ACC112 (cell line): ENCODE data around the gene CFL1.

Experiments
- H2AFZ ChIP-seq: fragments of 200-600 bp; sonication (generic); one replicate; pipeline ENCODE4 v1.6.0; 2017; ENCODE audit warnings: antibody characterized with exemption, low read length; ENCODE audit not compliant: unreplicated experiment
- H3K27ac ChIP-seq: fragments of 200-600 bp; sonication (generic); 2 replicates; pipeline ENCODE4 v1.5.1; 2014; ENCODE audit warnings: low read depth, mild to moderate bottlenecking, antibody characterized with exemption, low read length, moderate library complexity
- H3K27me3 ChIP-seq: fragments of 200-600 bp; sonication (generic); 2 replicates; pipeline ENCODE4 v1.6.1; 2014; ENCODE audit warnings: mild to moderate bottlenecking, antibody characterized with exemption, low read length, moderate library complexity, mixed read lengths; ENCODE audit not compliant: insufficient read depth
- H3K36me3 ChIP-seq: fragments of 200-600 bp; sonication (generic); 2 replicates; pipeline ENCODE4 v1.6.1; 2016; ENCODE audit warnings: mild to moderate bottlenecking, antibody characterized with exemption, low read length, moderate library complexity, mixed read lengths; ENCODE audit not compliant: insufficient read depth
- H3K4me1 ChIP-seq: fragments of 200-600 bp; sonication (generic); one replicate; pipeline ENCODE4 v1.6.1; 2016; ENCODE audit warnings: low read length, mixed read lengths; ENCODE audit not compliant: insufficient read depth, unreplicated experiment, control insufficient read depth
- H3K4me3 ChIP-seq: fragments of 200-600 bp; sonication (generic); 2 replicates; pipeline ENCODE4 v1.5.1; 2014; ENCODE audit warnings: mild to moderate bottlenecking, low read depth, low read length
- H3K79me2 ChIP-seq: fragments of 200-600 bp; sonication (generic); one replicate; pipeline ENCODE4 v1.6.0; 2016; ENCODE audit warnings: low read length; ENCODE audit not compliant: control insufficient read depth, unreplicated experiment, insufficient read depth

Gene CFL1

DNA sequence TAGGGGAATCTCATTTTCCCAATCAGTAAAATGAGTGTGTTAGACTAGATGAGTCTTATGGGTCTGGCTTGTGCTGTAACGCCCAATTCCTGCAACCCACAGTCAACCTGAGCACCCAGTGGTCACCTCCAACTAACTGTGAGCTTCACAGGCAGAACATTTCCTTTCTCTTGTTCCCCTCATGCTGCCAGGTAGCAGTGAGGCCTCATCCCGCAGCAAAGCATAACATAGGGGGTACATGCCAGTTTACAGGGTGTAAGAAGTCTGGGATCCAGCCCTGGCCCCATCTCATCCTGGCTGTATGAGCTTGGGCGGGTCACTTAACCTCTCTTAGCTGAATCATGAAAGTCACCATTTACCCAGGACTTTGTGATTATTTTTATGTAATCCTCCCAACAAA lies 10.9 kb upstream of the CFL1 start:
- Histone ChIP-seq H3K4me1 (peaks cover 27% of the 10 kb centered on the region), H2AFZ (no peak overlapping the region), H3K4me3 (no peak overlapping the region), H3K79me2 (peaks cover 17% of the 10 kb centered on the region), H3K27me3 (no peaks in the 10 kb centered on the region), H3K27ac (no peak overlapping the region), H3K36me3 (peaks cover 26% of the 10 kb centered on the region; the same call in 1 of the 2 replicates)

DNA sequence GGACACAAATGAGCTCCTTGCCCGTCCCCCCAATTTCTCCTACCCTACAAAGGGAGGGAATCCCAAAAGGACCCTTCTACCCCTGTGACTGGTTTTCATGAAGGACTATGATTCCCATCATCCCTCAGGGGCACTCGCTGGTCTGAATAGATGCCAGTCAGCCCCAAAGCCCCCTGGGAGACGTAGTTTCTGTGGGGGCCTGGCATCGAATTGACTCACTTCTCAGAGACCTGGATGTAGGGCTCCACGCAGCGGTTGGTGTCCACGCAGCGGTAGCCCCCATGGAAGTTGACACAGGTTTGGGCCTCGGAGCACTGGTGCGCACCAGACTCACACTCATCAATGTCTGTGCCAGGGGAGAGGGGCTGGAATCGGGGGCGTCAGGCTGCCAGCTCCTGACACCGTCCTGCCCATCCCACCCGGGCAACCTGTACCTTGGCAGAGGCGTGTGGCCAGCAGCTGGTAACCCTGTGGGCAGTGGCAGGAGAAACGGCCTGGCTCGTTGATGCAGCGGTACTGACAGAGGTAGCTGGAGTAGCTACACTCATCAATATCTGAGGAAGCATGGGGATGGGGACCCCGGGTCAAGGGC lies 10.2 kb upstream of the CFL1 start:
- H3K79me2 ChIP-seq = peaks cover 20% of the 10 kb centered on the region
- H3K4me3 ChIP-seq = no peak overlapping the region
- no peaks in the 10 kb centered on the region for H3K27me3 ChIP-seq
- H3K4me1 ChIP-seq = peaks cover 25% of the 10 kb centered on the region
- H3K36me3 ChIP-seq = peaks cover 26% of the 10 kb centered on the region; the same call in 1 of the 2 replicates
- no peak overlapping the region for H2AFZ ChIP-seq
- H3K27ac ChIP-seq = no peak overlapping the region

DNA sequence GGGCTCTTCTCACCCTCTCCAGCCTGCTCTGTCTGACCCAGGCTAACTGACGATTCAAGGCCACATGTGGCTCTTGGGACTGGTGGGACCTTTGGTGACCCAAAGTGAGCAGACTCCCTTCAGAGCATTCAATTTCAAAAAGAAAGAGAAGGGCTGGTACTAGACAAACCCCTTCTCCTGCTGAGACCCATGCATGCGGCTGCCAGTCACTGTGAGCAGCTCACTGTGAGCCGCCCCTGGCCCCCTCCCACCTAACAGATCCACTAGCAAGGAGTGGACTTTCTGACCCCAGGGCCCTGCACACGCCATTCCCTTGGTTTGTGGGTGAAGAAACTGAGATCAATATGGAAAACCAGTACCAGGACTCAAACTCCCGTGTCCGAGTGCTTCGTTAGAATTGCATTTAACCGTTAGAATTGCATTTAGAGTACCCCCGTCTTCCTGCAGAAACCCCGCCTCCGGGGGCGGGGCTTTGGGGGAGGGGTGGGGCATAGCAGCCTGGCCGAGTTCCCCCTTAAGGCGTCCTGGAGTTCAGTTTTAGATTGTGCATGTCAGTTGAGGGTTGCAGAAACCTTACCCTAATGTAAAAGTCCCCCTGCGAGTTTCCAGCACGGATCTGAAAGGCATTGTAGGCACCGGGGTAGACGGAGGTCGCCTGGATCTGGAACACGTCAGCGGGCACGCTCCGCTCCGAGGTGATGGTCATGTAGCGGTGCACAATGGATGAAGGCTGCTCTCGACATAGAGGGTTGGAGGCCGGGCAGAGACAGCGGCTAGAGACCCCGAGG lies 9.5 kb upstream of the CFL1 start:
- Histone ChIP-seq H3K4me1 (peaks cover 28% of the 10 kb centered on the region), H3K36me3 (peaks cover 26% of the 10 kb centered on the region; the same call in 1 of the 2 replicates), H2AFZ (no peak overlapping the region), H3K27ac (no peak overlapping the region), H3K27me3 (no peaks in the 10 kb centered on the region), H3K79me2 (peaks cover 26% of the 10 kb centered on the region), H3K4me3 (no peak overlapping the region)

GRCh38 chr11:65866509-65867283 lies 8.7 kb upstream of the CFL1 start:
- H3K4me1 ChIP-seq = peaks cover 33% of the 10 kb centered on the region
- no peak overlapping the region for H3K27ac ChIP-seq
- no peak overlapping the region for H2AFZ ChIP-seq
- H3K36me3 ChIP-seq = peaks cover 26% of the 10 kb centered on the region; the same call in 1 of the 2 replicates
- peaks cover 26% of the 10 kb centered on the region for H3K79me2 ChIP-seq
- no peak overlapping the region for H3K4me3 ChIP-seq
- no peaks in the 10 kb centered on the region for H3K27me3 ChIP-seq

DNA sequence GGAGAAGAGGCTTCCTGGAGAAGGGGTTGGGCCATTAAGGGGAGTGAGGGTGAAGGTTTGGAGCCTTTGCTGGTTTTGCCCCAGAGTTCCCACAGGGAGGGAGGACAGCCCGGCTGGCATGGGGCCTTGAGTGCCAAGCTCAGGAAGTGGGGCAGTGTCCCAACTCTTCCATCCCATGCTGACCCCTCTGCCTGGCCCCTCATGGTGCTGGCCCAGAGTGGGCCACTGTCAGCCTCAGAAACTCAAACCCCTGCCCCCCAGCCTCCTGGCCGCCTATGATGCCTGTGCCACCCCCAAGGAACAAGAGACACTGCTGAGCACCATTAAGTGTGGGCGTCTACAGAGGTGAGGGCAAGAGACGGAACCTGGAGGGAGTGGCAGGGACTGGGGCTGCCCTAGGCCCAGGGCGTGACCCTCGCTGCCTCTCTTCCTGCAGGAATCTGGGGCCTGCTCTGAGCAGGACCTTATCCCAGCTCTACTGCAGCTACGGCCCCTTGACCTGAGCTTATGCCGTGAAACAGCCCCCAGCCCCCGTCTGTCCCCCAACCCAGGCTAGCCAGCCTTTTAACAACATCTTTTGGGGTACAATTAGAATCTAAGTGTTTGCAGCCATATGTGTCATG lies 7.7 kb upstream of the CFL1 start:
- no peak overlapping the region for H3K27ac ChIP-seq
- no peaks in the 10 kb centered on the region for H3K27me3 ChIP-seq
- H2AFZ ChIP-seq = no peak overlapping the region
- peaks cover 26% of the 10 kb centered on the region for H3K4me1 ChIP-seq
- peaks cover 26% of the 10 kb centered on the region; the same call in 1 of the 2 replicates for H3K36me3 ChIP-seq
- no peak overlapping the region for H3K4me3 ChIP-seq
- peaks cover 22% of the 10 kb centered on the region for H3K79me2 ChIP-seq

- H3K36me3 ChIP-seq = peaks cover 26% of the 10 kb centered on the region; the same call in 1 of the 2 replicates
Measured at GRCh38 chr11:65864706-65865471, 6.9 kb upstream of the CFL1 start.

GRCh38 chr11:65863889-65864705 lies 6.1 kb upstream of the CFL1 start:
- Histone ChIP-seq H3K4me1 (peaks cover 23% of the 10 kb centered on the region), H3K4me3 (no peak overlapping the region), H3K27me3 (no peaks in the 10 kb centered on the region), H3K79me2 (peaks cover 21% of the 10 kb centered on the region), H3K36me3 (peaks cover 26% of the 10 kb centered on the region; the same call in 1 of the 2 replicates), H3K27ac (no peak overlapping the region), H2AFZ (no peak overlapping the region)

More at GRCh38 chr11:65864706-65865471, 6.9 kb upstream of the CFL1 start:
- Histone ChIP-seq H3K79me2 (peaks cover 21% of the 10 kb centered on the region), H3K4me3 (no peak overlapping the region), H3K27me3 (no peaks in the 10 kb centered on the region), H3K4me1 (peaks cover 20% of the 10 kb centered on the region), H3K27ac (no peak overlapping the region), H2AFZ (no peak overlapping the region)

- Histone ChIP-seq H3K4me1 (peaks cover 19% of the 10 kb centered on the region), H2AFZ (no peak overlapping the region), H3K79me2 (peaks cover 21% of the 10 kb centered on the region), H3K27me3 (no peaks in the 10 kb centered on the region), H3K4me3 (no peak overlapping the region), H3K36me3 (peaks cover 25% of the 10 kb centered on the region; the same call in 1 of the 2 replicates), H3K27ac (no peak overlapping the region)
Measured at GRCh38 chr11:65862941-65863888, 5.2 kb upstream of the CFL1 start.
